GM12872 (cell line): ENCODE data around the gene STAC3.

ENCODE experiments used
- TF ChIP-seq, protein P1 (sequence below): IDR thresholded peaks from 3 replicates; pipeline ENCODE4 v1.5.1; 2011; ENCODE audit warnings: low read depth, mild to moderate bottlenecking, low read length, moderate library complexity; ENCODE audit not compliant: insufficient read depth

STAC3 gene

DNA sequence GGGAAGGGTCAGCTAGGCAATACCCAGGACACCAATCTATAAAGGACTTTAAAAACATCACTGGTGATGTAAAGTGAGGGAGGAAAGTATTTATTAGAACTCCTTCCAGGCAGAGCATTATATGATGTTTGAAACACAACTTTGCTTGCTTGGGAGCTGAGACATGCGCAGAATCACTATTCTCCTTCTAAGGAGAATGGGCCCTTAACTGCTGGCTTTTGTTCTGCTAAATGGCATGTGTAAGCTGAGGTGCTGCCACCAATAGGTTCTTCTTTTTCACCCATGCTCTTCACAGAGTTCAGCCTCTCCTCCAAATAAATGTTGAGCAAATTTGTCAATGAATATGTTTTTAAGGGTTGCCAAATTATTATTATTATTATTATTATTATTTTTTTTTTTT lies 3.9 kb downstream of the STAC3 start:
- TF ChIP-seq, protein P1, sequence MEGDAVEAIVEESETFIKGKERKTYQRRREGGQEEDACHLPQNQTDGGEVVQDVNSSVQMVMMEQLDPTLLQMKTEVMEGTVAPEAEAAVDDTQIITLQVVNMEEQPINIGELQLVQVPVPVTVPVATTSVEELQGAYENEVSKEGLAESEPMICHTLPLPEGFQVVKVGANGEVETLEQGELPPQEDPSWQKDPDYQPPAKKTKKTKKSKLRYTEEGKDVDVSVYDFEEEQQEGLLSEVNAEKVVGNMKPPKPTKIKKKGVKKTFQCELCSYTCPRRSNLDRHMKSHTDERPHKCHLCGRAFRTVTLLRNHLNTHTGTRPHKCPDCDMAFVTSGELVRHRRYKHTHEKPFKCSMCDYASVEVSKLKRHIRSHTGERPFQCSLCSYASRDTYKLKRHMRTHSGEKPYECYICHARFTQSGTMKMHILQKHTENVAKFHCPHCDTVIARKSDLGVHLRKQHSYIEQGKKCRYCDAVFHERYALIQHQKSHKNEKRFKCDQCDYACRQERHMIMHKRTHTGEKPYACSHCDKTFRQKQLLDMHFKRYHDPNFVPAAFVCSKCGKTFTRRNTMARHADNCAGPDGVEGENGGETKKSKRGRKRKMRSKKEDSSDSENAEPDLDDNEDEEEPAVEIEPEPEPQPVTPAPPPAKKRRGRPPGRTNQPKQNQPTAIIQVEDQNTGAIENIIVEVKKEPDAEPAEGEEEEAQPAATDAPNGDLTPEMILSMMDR = no peak

DNA sequence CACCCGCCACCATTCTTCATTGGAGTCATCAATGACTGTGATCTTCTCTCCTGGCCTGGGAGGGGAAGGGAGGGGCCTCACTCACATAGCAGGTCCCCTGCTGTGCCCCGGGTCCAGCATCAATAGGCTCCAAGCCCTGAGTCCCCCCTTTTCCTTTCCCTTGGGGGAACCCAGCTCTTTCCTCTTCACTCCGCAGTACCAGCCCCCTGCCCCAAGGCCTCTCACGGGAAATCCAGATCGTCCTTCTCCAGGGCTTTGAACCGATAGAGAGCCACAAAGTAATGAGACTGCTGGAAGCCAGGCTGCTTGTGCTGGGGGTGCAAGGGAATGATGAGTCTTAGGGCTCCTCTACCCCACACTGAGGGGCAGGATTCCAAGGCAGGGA lies 6.7 kb downstream of the STAC3 start:
- TF ChIP-seq, protein P1 = no peak

DNA sequence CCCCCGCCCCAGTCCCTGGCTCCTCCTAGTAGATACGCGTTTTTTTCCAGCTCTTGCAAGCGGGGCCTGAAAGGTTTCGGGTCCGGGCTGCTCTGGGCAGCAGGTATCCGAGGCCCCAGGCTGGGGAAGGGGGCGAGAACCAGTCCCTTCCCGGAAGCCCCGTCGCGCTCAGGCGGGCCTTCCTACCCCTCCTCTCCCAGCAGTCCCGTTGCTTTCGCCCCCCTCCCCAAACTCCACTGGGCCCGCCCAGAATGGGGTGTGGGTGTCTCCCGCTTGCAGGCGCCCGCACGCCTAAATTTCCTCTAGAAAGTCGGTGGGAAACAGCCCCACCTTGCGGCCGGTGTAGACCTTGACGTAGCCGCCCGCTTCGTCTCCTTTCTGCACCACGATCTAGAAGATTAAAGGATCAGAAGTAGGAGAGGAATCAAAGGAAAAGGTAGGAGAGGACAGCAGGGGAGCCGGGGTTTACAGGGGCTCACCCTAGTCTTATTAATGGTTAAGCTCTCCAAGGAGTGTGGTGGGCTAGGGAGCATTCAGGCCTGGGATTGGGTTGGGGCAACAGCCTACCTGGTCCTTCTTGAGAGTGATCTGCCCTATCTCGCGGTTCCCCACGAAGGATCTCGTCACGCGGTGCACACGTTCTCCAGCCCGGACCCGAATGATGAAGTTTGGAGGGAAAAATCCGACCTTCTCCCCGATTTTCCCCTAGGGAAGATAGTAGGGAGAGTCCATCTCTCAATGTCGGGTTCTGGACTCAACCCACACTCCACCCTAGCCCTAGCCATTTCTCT lies 7.3 kb downstream of the STAC3 start:
- TF ChIP-seq, protein P1 = peak; percentile 73

DNA sequence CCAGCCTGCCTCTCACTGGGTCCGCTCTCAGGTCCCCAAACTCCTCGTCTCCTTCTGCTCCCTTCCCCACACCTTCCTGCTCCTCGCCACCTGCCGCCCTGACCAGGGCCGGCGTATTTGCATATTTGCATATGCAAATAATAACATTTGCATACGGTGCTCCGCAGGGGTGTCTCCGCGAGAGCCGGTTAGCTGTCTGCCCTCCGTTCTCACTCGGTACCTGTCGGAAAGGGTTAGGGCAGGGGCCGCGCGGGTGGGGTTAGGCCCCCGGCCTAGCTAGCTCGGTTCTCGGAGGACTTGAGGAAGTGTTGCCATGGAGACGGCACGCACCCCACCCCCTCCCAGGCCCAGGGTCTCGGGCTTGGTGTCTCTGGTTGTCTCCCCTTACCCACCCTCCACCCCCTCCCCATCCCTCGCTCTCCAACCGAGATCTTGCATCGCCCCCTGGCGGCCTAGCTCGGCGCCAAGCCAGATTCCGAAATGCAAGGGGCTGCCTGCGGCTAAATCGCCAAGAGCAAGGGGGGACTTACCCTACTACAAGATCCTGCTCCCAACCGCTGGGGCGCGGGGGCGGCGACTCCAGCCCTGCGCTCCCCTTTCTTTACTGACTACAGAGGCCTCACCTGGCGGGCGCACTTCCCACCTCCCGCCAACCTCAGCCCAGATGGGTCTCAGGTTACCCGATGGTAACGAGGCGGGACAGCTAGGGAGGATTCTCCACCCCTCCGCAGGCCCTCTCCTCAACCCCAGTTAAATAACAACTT lies 8.1 kb downstream of the STAC3 start:
- TF ChIP-seq, protein P1 = peak; percentile 72

DNA sequence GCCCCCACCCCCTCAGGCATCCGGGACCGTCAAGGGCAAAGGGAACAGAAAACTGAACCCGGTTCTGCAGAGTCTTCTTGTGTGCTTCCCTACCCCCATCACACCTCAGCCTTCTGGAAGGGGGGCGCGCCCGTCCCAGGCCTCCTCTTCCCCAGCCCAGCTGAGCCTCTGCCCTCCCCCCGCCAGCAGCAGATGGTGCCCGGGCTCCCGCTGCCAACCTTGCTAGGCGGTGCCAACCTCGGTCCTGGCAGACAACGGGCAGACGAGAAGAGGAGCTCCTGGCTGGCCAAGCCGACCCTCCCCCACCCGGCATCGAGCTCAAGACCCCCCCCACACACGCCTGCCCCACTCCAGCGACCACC lies 8.7 kb downstream of the STAC3 start:
- TF ChIP-seq, protein P1 = no peak

DNA sequence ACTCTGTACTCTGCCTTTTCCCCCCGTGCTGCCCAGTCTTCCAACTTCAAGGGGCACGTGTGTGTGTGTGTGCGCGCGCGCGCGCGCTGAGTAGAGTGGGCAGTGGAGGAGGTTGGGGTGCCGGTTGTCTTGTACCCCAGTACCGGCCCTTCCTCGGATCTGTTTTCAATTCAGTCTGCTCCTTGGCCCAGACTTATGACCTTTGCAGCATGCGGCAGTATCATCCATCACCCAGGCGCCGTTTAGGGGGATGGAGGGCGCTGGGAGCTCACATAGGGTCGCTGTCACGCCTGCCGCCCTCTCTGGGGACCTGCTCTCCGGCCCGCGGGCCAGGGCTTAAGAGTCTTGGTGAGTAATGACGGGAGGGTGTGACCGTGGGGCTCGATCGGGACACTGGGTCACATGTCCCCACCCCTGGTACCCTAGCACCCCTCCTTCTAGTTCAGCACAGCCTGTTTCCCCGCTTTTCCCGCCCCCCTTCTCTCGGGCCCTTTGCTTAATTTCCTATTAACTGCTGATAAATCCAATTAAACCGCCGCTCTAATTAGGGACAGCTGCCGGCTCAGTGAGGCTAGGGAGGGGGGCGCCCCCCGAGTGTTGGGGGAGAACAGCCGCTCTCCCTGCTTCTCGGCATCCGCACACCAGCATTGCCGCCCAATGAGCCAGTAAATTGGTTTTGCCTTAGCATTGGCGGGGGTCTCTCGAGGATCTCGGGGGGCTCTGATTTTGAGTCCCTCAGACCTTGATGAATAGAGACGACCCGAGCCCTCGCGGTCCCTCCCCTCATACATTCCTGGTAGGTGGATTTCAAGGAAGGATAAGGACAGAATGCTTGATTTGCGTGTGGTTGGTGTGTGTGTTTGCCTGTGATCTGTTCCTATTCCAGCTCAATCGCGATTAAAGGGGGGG lies 9.3 kb downstream of the STAC3 start:
- TF ChIP-seq, protein P1 = no peak

DNA sequence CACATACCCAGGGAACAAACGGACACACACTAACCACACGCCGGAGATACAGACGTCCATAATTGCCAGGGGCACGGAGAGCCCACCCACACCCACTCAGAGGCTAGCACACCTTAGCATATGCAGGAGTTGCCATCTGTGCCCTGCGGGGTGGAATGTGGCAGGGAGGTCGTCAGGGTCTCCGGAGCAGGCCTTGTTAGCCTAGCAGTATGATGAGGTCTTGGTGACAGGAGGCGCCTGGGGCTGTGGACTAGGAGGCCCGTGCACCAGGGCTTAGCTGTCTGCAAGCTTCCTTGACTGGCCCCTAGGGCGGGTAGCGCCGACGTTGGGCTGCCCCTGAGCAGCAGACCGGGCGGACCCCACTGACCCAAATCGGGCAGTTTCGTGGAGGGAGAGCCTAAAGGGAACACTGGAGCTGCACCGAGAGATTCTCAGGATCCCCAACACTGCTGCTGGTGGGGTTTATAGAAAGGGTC lies 10.0 kb downstream of the STAC3 start:
- TF ChIP-seq, protein P1 = peak; percentile 4; the same call in 1 of the 3 replicates
